NCI-H128 (cell line): ENCODE results near the gene FZD7.

Source experiments
- DNase-seq: peaks from one replicate; lab custom pipeline; 2025; ENCODE audit not compliant: unreplicated experiment; lab: John Stamatoyannopoulos, UW

The FZD7 gene

GRCh38 chr2:202033317-202034248 is at the start of gene FZD7:
FZD7 (plus strand) TSS chr2:202033855; CDS start chr2:202034648, 793 bp downstream.
- DNase-seq = peak; percentile 25

GRCh38 chr2:201984333-201984732 is 49.3 kb upstream of the FZD7 start:
- no peak for DNase-seq

- DNase-seq = no peak
Observed at GRCh38 chr2:201984800-201985525, 48.7 kb upstream of the FZD7 start.

- DNase-seq = no peak
Observed at GRCh38 chr2:201985728-201986462, 47.8 kb upstream of the FZD7 start.

GRCh38 chr2:201986463-201986735 is 47.3 kb upstream of the FZD7 start:
- no peak for DNase-seq

GRCh38 chr2:201987426-201987825 is 46.2 kb upstream of the FZD7 start:
- DNase-seq = no peak

- no peak for DNase-seq
Observed at GRCh38 chr2:201990069-201990468, 43.6 kb upstream of the FZD7 start.

- no peak for DNase-seq
Observed at GRCh38 chr2:201992960-201993359, 40.7 kb upstream of the FZD7 start.

- no peak for DNase-seq
Observed at GRCh38 chr2:201994973-201995638, 38.5 kb upstream of the FZD7 start.

GRCh38 chr2:201996006-201996405 is 37.6 kb upstream of the FZD7 start:
- DNase-seq = no peak

GRCh38 chr2:201996679-201997314 is 36.9 kb upstream of the FZD7 start:
- no peak for DNase-seq

GRCh38 chr2:201999279-201999678 is 34.4 kb upstream of the FZD7 start:
- DNase-seq = no peak

GRCh38 chr2:202001826-202002225 is 31.8 kb upstream of the FZD7 start:
- no peak for DNase-seq

GRCh38 chr2:202002381-202002780 is 31.3 kb upstream of the FZD7 start:
- DNase-seq = no peak

- DNase-seq = no peak
Observed at GRCh38 chr2:202005272-202005887, 28.3 kb upstream of the FZD7 start.

GRCh38 chr2:202006301-202006700 is 27.4 kb upstream of the FZD7 start:
- DNase-seq = no peak

GRCh38 chr2:202007015-202007982 is 26.4 kb upstream of the FZD7 start:
- no peak for DNase-seq

- no peak for DNase-seq
Observed at GRCh38 chr2:202007983-202008354, 25.7 kb upstream of the FZD7 start.

- no peak for DNase-seq
Observed at GRCh38 chr2:202009019-202009481, 24.6 kb upstream of the FZD7 start.
